Stimulated activated CD8-positive, alpha-beta memory T cell treated with anti-CD3 and anti-CD28 coated beads, Interleukin-4, amount 100 ng/mL, for 48 hours (primary cell): Measurements from ENCODE around the gene RASD2.
"Not testable (repeated sequence)": the region's sequence is repeated elsewhere in the genome, so short reads cannot be mapped to it uniquely, and the experiment has no call there.

ENCODE experiments used
- DNase-seq: peaks from one replicate; pipeline ENCODE4 v3.0.0-alpha.2; 2020

RASD2 gene

GRCh38 chr22:35540595-35541253, at the start of gene RASD2:
TSS of gene RASD2 (plus strand) at chr22:35540831. CDS start at chr22:35546810, 5,979 bp downstream.
- DNase-seq = peak; percentile 60

- DNase-seq = not testable (repeated sequence)
Observed at GRCh38 chr22:35491061-35491907, 49.3 kb upstream of the RASD2 start.

- no peak for DNase-seq
Observed at GRCh38 chr22:35491908-35492380, 48.7 kb upstream of the RASD2 start.

GRCh38 chr22:35493074-35493473, 47.6 kb upstream of the RASD2 start:
- DNase-seq = no peak

- not testable (repeated sequence) for DNase-seq
Observed at GRCh38 chr22:35495711-35496110, 44.9 kb upstream of the RASD2 start.

- no peak for DNase-seq
Observed at GRCh38 chr22:35496768-35497312, 43.8 kb upstream of the RASD2 start.

- DNase-seq = no peak
Observed at GRCh38 chr22:35498026-35498800, 42.4 kb upstream of the RASD2 start.

- no peak for DNase-seq
Observed at GRCh38 chr22:35502836-35503235, 37.8 kb upstream of the RASD2 start.

GRCh38 chr22:35505399-35506258, 35.0 kb upstream of the RASD2 start:
- DNase-seq = no peak

GRCh38 chr22:35506259-35506570, 34.4 kb upstream of the RASD2 start:
- DNase-seq = no peak

GRCh38 chr22:35507851-35508250, 32.8 kb upstream of the RASD2 start:
- DNase-seq = not testable (repeated sequence)

GRCh38 chr22:35509451-35509850, 31.2 kb upstream of the RASD2 start:
- DNase-seq = no peak

GRCh38 chr22:35509960-35510359, 30.7 kb upstream of the RASD2 start:
- DNase-seq = no peak

GRCh38 chr22:35510481-35510934, 30.1 kb upstream of the RASD2 start:
- DNase-seq = no peak

- no peak for DNase-seq
Observed at GRCh38 chr22:35510951-35511350, 29.7 kb upstream of the RASD2 start.

GRCh38 chr22:35514366-35514765, 26.3 kb upstream of the RASD2 start:
- no peak for DNase-seq

GRCh38 chr22:35515952-35516351, 24.7 kb upstream of the RASD2 start:
- DNase-seq = not testable (repeated sequence)

- DNase-seq = no peak
Observed at GRCh38 chr22:35516723-35517122, 23.9 kb upstream of the RASD2 start.

- no peak for DNase-seq
Observed at GRCh38 chr22:35517207-35517606, 23.4 kb upstream of the RASD2 start.

- no peak for DNase-seq
Observed at GRCh38 chr22:35517769-35518530, 22.7 kb upstream of the RASD2 start.

GRCh38 chr22:35518811-35519210, 21.8 kb upstream of the RASD2 start:
- no peak for DNase-seq
